Neural progenitor cell (in vitro differentiated cells): ENCODE results near the gene ZNF544. TPM values are rescaled to one million over a fixed set of nuclear protein-coding genes. Genes with fewer than 3 reads are reported as not detected.

ENCODE experiments used
- DNase-seq: peaks from one replicate; pipeline ENCODE4 v3.0.0-alpha.2; 2016; ENCODE audit warnings: low spot score
- H2AFZ ChIP-seq: fragments of 200-600 bp; sonication (generic); replicated peaks from 2 replicates; pipeline ENCODE4 v1.6.1; 2016; ENCODE audit warnings: antibody characterized with exemption
- H3F3A ChIP-seq: fragments of 200-600 bp; sonication (generic); 2 replicates; pipeline ENCODE4 v1.6.1; 2016; ENCODE audit warnings: antibody characterized with exemption, low read depth
- H3K27ac ChIP-seq: fragments of 200-600 bp; sonication (generic); 2 replicates; pipeline ENCODE4 v1.5.1; 2016; ENCODE audit warnings: mild to moderate bottlenecking
- H3K27me3 ChIP-seq: fragments of 200-600 bp; sonication (generic); 2 replicates; pipeline ENCODE4 v1.6.1; 2016; ENCODE audit warnings: mild to moderate bottlenecking, moderate library complexity
- H3K36me3 ChIP-seq: fragments of 200-600 bp; sonication (generic); 2 replicates; pipeline ENCODE4 v1.5.1; 2016
- H3K4me1 ChIP-seq: fragments of 200-600 bp; sonication (generic); 2 replicates; pipeline ENCODE4 v1.6.1; 2016; ENCODE audit warnings: mixed run types
- H3K4me2 ChIP-seq: fragments of 200-600 bp; sonication (generic); 2 replicates; pipeline ENCODE4 v1.6.1; 2016
- H3K4me3 ChIP-seq: fragments of 200-600 bp; sonication (generic); 2 replicates; pipeline ENCODE4 v1.5.1; 2016
- H3K79me2 ChIP-seq: fragments of 200-600 bp; sonication (generic); 2 replicates; pipeline ENCODE4 v1.6.1; 2016; ENCODE audit warnings: low read depth
- H3K9ac ChIP-seq: fragments of 200-600 bp; sonication (generic); 2 replicates; pipeline ENCODE4 v1.6.1; 2016
- H3K9me3 ChIP-seq: fragments of 200-600 bp; sonication (generic); 2 replicates; pipeline ENCODE4 v1.5.1; 2016; ENCODE audit warnings: low read depth
- H4K20me1 ChIP-seq: fragments of 200-600 bp; sonication (generic); 2 replicates; pipeline ENCODE4 v1.6.1; 2016; ENCODE audit warnings: low read depth
- H3K27ac Mint-ChIP-seq: 3 replicates; pipeline ENCODE4 v1.8.0; 2021; ENCODE audit warnings: mixed read lengths
- H3K27me3 Mint-ChIP-seq: 2 replicates; pipeline ENCODE4 v1.8.0; 2022; ENCODE audit warnings: low read depth, mild to moderate bottlenecking, inconsistent platforms, moderate library complexity, mixed read lengths; ENCODE audit not compliant: insufficient read depth
- H3K36me3 Mint-ChIP-seq: 3 replicates; pipeline ENCODE4 v1.8.0; 2021; ENCODE audit warnings: mixed read lengths
- H3K4me1 Mint-ChIP-seq: 3 replicates; pipeline ENCODE4 v1.8.0; 2021; ENCODE audit warnings: mixed read lengths
- H3K4me3 Mint-ChIP-seq: 3 replicates; pipeline ENCODE4 v1.8.0; 2021; ENCODE audit warnings: mild to moderate bottlenecking, moderate library complexity, mixed read lengths
- H3K9me3 Mint-ChIP-seq: 3 replicates; pipeline ENCODE4 v1.8.0; 2020; ENCODE audit warnings: mixed read lengths
- CTCF ChIP-seq: fragments of 200-600 bp; sonication (generic); IDR thresholded peaks from 2 replicates; pipeline ENCODE4 v1.5.1; 2017; ENCODE audit warnings: antibody characterized with exemption, mild to moderate bottlenecking
- EZH2 ChIP-seq: fragments of 200-600 bp; sonication (generic); IDR thresholded peaks from 2 replicates; pipeline ENCODE4 v1.6.1; 2017; ENCODE audit warnings: antibody characterized with exemption, mild to moderate bottlenecking, moderate library complexity
- EZH2phosphoT487 ChIP-seq: fragments of 200-600 bp; sonication (generic); IDR thresholded peaks from 2 replicates; pipeline ENCODE4 v1.6.1; 2017; ENCODE audit warnings: antibody characterized with exemption
- total RNA-seq: library from RNA; depleted of rRNA; stranded (reverse); fragments of >200 nt; gene quantifications from 2 replicates; pipeline ENCODE4 v1.2.3, GENCODE V29; 2015; ENCODE audit warnings: low replicate concordance

ZNF544 gene
- total RNA-seq, 1 donor from 2014 or later: 86.0 TPM

GRCh38 chr19:58203814-58204475 is 24.8 kb upstream of the ZNF544 start:
- DNase-seq: no peak
- Histone ChIP-seq H4K20me1 (no peaks in the 10 kb centered on the region), H3K9me3 (peaks cover 46% of the 10 kb centered on the region), H3K27me3 (no peaks in the 10 kb centered on the region), H3K4me1 (no peaks in the 10 kb centered on the region), H3K36me3 (peaks cover 49% of the 10 kb centered on the region), H3K4me3 (no peak overlapping the region), H3K9ac (no peak overlapping the region), H3F3A (no peaks in the 10 kb centered on the region), H2AFZ (no peak overlapping the region), H3K4me2 (no peak overlapping the region), H3K27ac (no peak overlapping the region), H3K79me2 (peaks cover 12% of the 10 kb centered on the region)
- peaks cover 92% of the 10 kb centered on the region for H3K9me3 Mint-ChIP-seq
- H3K36me3 Mint-ChIP-seq: peaks cover 84% of the 10 kb centered on the region
- no peak overlapping the region for H3K27ac Mint-ChIP-seq
- no peak overlapping the region for H3K4me3 Mint-ChIP-seq
- H3K27me3 Mint-ChIP-seq: peaks cover 21% of the 10 kb centered on the region
- no peak for TF ChIP-seq EZH2phosphoT487
- no peaks in the 10 kb centered on the region for H3K4me1 Mint-ChIP-seq

- no peak overlapping the region for H3K27ac ChIP-seq
- Mint-ChIP-seq H3K4me1 (no peaks in the 10 kb centered on the region), H3K9me3 (peaks cover 92% of the 10 kb centered on the region), H3K27me3 (peaks cover 20% of the 10 kb centered on the region), H3K27ac (no peak overlapping the region), H3K36me3 (peaks cover 86% of the 10 kb centered on the region), H3K4me3 (no peak overlapping the region)
- H3F3A ChIP-seq: no peaks in the 10 kb centered on the region
- no peak for DNase-seq
- H2AFZ ChIP-seq: no peak overlapping the region
- peaks cover 41% of the 10 kb centered on the region for H3K9me3 ChIP-seq
- no peaks in the 10 kb centered on the region for H3K27me3 ChIP-seq
- H3K4me3 ChIP-seq: no peak overlapping the region
- no peaks in the 10 kb centered on the region for H3K4me1 ChIP-seq
- H3K36me3 ChIP-seq: peaks cover 52% of the 10 kb centered on the region
- no peak overlapping the region for H3K4me2 ChIP-seq
- H3K9ac ChIP-seq: no peak overlapping the region
- TF ChIP-seq CTCF: no peak
- TF ChIP-seq EZH2phosphoT487: no peak
- no peak for TF ChIP-seq EZH2
- peaks cover 12% of the 10 kb centered on the region for H3K79me2 ChIP-seq
- no peaks in the 10 kb centered on the region for H4K20me1 ChIP-seq
Observed at GRCh38 chr19:58204566-58204965, 24.1 kb upstream of the ZNF544 start.

- H4K20me1 ChIP-seq: no peaks in the 10 kb centered on the region
- TF ChIP-seq EZH2: no peak
- no peak for TF ChIP-seq CTCF
- no peak for TF ChIP-seq EZH2phosphoT487
Observed at GRCh38 chr19:58209577-58209976, 19.1 kb upstream of the ZNF544 start.

GRCh38 chr19:58212336-58213074 is 16.2 kb upstream of the ZNF544 start:
- Mint-ChIP-seq H3K36me3 (peaks cover 71% of the 10 kb centered on the region), H3K4me3 (no peak overlapping the region), H3K27me3 (peaks cover 12% of the 10 kb centered on the region), H3K4me1 (no peaks in the 10 kb centered on the region), H3K27ac (no peak overlapping the region), H3K9me3 (peaks cover 85% of the 10 kb centered on the region)
- Histone ChIP-seq H3K27ac (no peak overlapping the region), H3F3A (no peaks in the 10 kb centered on the region), H3K36me3 (peaks cover 34% of the 10 kb centered on the region), H3K4me2 (no peak overlapping the region), H3K79me2 (no peaks in the 10 kb centered on the region), H3K4me3 (no peak overlapping the region), H3K27me3 (no peaks in the 10 kb centered on the region), H3K4me1 (no peaks in the 10 kb centered on the region), H4K20me1 (no peaks in the 10 kb centered on the region), H3K9me3 (peaks cover 15% of the 10 kb centered on the region), H3K9ac (no peak overlapping the region), H2AFZ (no peak overlapping the region)
- TF ChIP-seq EZH2: no peak
- TF ChIP-seq EZH2phosphoT487: no peak
- no peak for TF ChIP-seq CTCF
- DNase-seq: no peak

More at GRCh38 chr19:58209577-58209976, 19.1 kb upstream of the ZNF544 start:
- peaks cover 10% of the 10 kb centered on the region for H3K9me3 ChIP-seq
- no peak overlapping the region for H3K27ac ChIP-seq
- Mint-ChIP-seq H3K4me3 (no peak overlapping the region), H3K9me3 (peaks cover 94% of the 10 kb centered on the region), H3K27me3 (peaks cover 11% of the 10 kb centered on the region), H3K27ac (no peak overlapping the region), H3K36me3 (peaks cover 94% of the 10 kb centered on the region), H3K4me1 (no peaks in the 10 kb centered on the region)
- H3K4me1 ChIP-seq: no peaks in the 10 kb centered on the region
- no peak overlapping the region for H2AFZ ChIP-seq
- no peak for DNase-seq
- no peaks in the 10 kb centered on the region for H3K27me3 ChIP-seq
- H3K9ac ChIP-seq: no peak overlapping the region
- no peak overlapping the region for H3K4me2 ChIP-seq
- no peak overlapping the region for H3K4me3 ChIP-seq
- H3K36me3 ChIP-seq: peaks cover 62% of the 10 kb centered on the region
- H3K79me2 ChIP-seq: peaks cover 10% of the 10 kb centered on the region
- H3F3A ChIP-seq: no peaks in the 10 kb centered on the region
